Stimulated activated CD4-positive, alpha-beta T cell treated with anti-CD3 and anti-CD28 coated beads, Interleukin-1b, Interleukin-23, amount 100 ng/mL, for 48 hours (primary cell): Measurements from ENCODE around the gene MED27.
"Not testable (repeated sequence)": the region's sequence is repeated elsewhere in the genome, so short reads cannot be mapped to it uniquely, and the experiment has no call there.

Experiments
- DNase-seq: peaks from one replicate; pipeline ENCODE4 v3.0.0-alpha.2; 2020

The MED27 gene

GRCh38 chr9:131961496-131961880 is 118.2 kb downstream of the MED27 start:
- no peak for DNase-seq

- DNase-seq, result no peak
Observed at GRCh38 chr9:131960851-131961495, 118.7 kb downstream of the MED27 start.

GRCh38 chr9:131960311-131960710 is 119.4 kb downstream of the MED27 start:
- no peak for DNase-seq

GRCh38 chr9:131959887-131960286 is 119.8 kb downstream of the MED27 start:
- DNase-seq, result no peak

- no peak for DNase-seq
Observed at GRCh38 chr9:131959056-131959455, 120.6 kb downstream of the MED27 start.

GRCh38 chr9:131954299-131954698 is 125.4 kb downstream of the MED27 start:
- no peak for DNase-seq

GRCh38 chr9:131951905-131952304 is 127.8 kb downstream of the MED27 start:
- DNase-seq, result no peak

GRCh38 chr9:131951155-131951554 is 128.5 kb downstream of the MED27 start:
- no peak for DNase-seq

- no peak for DNase-seq
Observed at GRCh38 chr9:131950487-131950886, 129.2 kb downstream of the MED27 start.

- DNase-seq, result no peak
Observed at GRCh38 chr9:131946180-131946579, 133.5 kb downstream of the MED27 start.

GRCh38 chr9:131943351-131943841 is 136.3 kb downstream of the MED27 start:
- no peak for DNase-seq

GRCh38 chr9:131942146-131942720 is 137.4 kb downstream of the MED27 start:
- no peak for DNase-seq

GRCh38 chr9:131937451-131937850 is 142.2 kb downstream of the MED27 start:
- no peak for DNase-seq

- DNase-seq, result no peak
Observed at GRCh38 chr9:131936929-131937328, 142.7 kb downstream of the MED27 start.

- no peak for DNase-seq
Observed at GRCh38 chr9:131934673-131935072, 145.0 kb downstream of the MED27 start.

GRCh38 chr9:131927091-131927490 is 152.6 kb downstream of the MED27 start:
- DNase-seq, result no peak

- DNase-seq, result no peak
Observed at GRCh38 chr9:131926360-131926922, 153.2 kb downstream of the MED27 start.

- DNase-seq, result no peak
Observed at GRCh38 chr9:131925677-131926177, 153.9 kb downstream of the MED27 start.

- DNase-seq, result no peak
Observed at GRCh38 chr9:131923766-131924165, 155.9 kb downstream of the MED27 start.

- DNase-seq, result no peak
Observed at GRCh38 chr9:131923132-131923671, 156.5 kb downstream of the MED27 start.

- DNase-seq, result not testable (repeated sequence)
Observed at GRCh38 chr9:131921635-131922034, 158.0 kb downstream of the MED27 start.

- DNase-seq, result no peak
Observed at GRCh38 chr9:131919216-131919615, 160.5 kb downstream of the MED27 start.

GRCh38 chr9:131918481-131918880 is 161.2 kb downstream of the MED27 start:
- no peak for DNase-seq

GRCh38 chr9:131917009-131917408 is 162.7 kb downstream of the MED27 start:
- DNase-seq, result no peak
